HCT116 (cell line): ENCODE measurements around the gene WIPF3. TPM values are rescaled to one million over a fixed set of nuclear protein-coding genes. Genes with fewer than 3 reads are reported as not detected.

ENCODE experiments used
- ATAC-seq: fragments of 200-7000 bp; cut with Tn5 transposase; 2 replicates; pipeline ENCODE4 v1.9.1; 2020; ENCODE audit warnings: mild to moderate bottlenecking, moderate library complexity
- BruUV-seq: library from RNA; stranded (reverse); fragments of 400-500 nt; replicated peaks from 2 replicates; lab custom pipeline; 2021; lab: Mats Ljungman, UMichigan
- CTCF ChIA-PET: fragments of 300-600 bp; sonication (Branson Sonifier 250); formaldehyde crosslinking; loops from one replicate; lab custom pipeline; 2021; ENCODE audit warnings: antibody characterized with exemption; lab: Charles Lee
- POLR2A ChIA-PET: fragments of 300-600, 350-600 bp; sonication (Branson Sonifier 250); formaldehyde crosslinking; loops from one replicate; lab custom pipeline; 2021; ENCODE audit warnings: antibody characterized with exemption; lab: Charles Lee
- RAD21 ChIA-PET, 2 experiments: fragments of 300-600 bp; sonication (Branson Sonifier 250); formaldehyde crosslinking; loops; one replicate each; lab custom pipeline; 2023; ENCODE audit warnings: low total read pairs in 2 of 2; ENCODE audit not compliant: uncharacterized antibody in 2 of 2, unreplicated experiment in 2 of 2, low non-redundant PET in 1 of 2; lab: Charles Lee
- DNase-seq: peaks from one replicate; pipeline ENCODE4 v3.0.0-alpha.2; 2010; ENCODE audit warnings: low read depth, low spot score
- H2AFZ ChIP-seq: fragments of 200-600 bp; shearing (Covaris generic), sonication (generic); 2 replicates; pipeline ENCODE4 v1.6.1; 2017; ENCODE audit warnings: low read depth, mixed run types, mixed read lengths, antibody characterized with exemption, low read length; ENCODE audit not compliant: poor library complexity, severe bottlenecking
- H3K27ac ChIP-seq: 2 replicates; pipeline ENCODE4 v1.5.1; 2012; ENCODE audit warnings: low read depth, low read length
- H3K27me3 ChIP-seq: fragments of 200-600 bp; sonication (generic); 2 replicates; pipeline ENCODE4 v1.6.1; 2016; ENCODE audit warnings: mixed run types, low read length, mixed read lengths; ENCODE audit not compliant: insufficient read depth
- H3K36me3 ChIP-seq, 2 experiments: fragments of 200-500 bp in 1 of 2; fragments of 200-600 bp in 1 of 2; sonication (Bioruptor generic) in 1 of 2; sonication (generic) in 1 of 2; 2 replicates each; pipeline versions ENCODE4 v1.5.1 to v1.6.1; 2014 to 2016; ENCODE audit warnings: low read length in 2 of 2, inconsistent platforms in 1 of 2, mixed read lengths in 1 of 2, mixed run types in 1 of 2; ENCODE audit not compliant: insufficient read depth in 2 of 2, control insufficient read depth in 1 of 2
- H3K4me1 ChIP-seq, 2 experiments: fragments of 200-600 bp in 1 of 2; sonication (generic) in 1 of 2; 2 replicates each; pipeline versions ENCODE4 v1.5.1 to v1.6.1; 2012 to 2017; ENCODE audit warnings: low read length in 2 of 2, inconsistent platforms in 1 of 2, mild to moderate bottlenecking in 1 of 2, mixed read lengths in 1 of 2, mixed run types in 1 of 2, moderate library complexity in 1 of 2; ENCODE audit not compliant: insufficient read depth in 2 of 2, control insufficient read depth in 1 of 2
- H3K4me2 ChIP-seq: fragments of 200-600 bp; sonication (generic); 2 replicates; pipeline ENCODE4 v1.6.1; 2017; ENCODE audit warnings: mixed run types, low read length, mixed read lengths
- H3K4me3 ChIP-seq, 2 experiments: fragments of 200-600 bp in 1 of 2; sonication (generic) in 1 of 2; replicated peaks in 1 of 2; 2 replicates each; pipeline ENCODE4 v1.5.1; 2011 to 2016; ENCODE audit warnings: low read length in 2 of 2, control low read depth in 1 of 2, low read depth in 1 of 2, mild to moderate bottlenecking in 1 of 2, mixed read lengths in 1 of 2, mixed run types in 1 of 2
- H3K79me2 ChIP-seq: fragments of 200-600 bp; sonication (generic); 2 replicates; pipeline ENCODE4 v1.6.1; 2017; ENCODE audit warnings: mild to moderate bottlenecking, mixed run types, low read length, moderate library complexity, mixed read lengths; ENCODE audit not compliant: insufficient read depth
- H3K9ac ChIP-seq: fragments of 200-600 bp; sonication (generic); 2 replicates; pipeline ENCODE4 v1.6.1; 2016; ENCODE audit warnings: low read length, mixed read lengths
- H3K9me2 ChIP-seq: fragments of 200-600 bp; sonication (generic), shearing (Covaris generic); 2 replicates; pipeline ENCODE4 v1.6.1; 2017; ENCODE audit warnings: mixed run types, mild to moderate bottlenecking, moderate library complexity; ENCODE audit not compliant: insufficient read depth
- H3K9me3 ChIP-seq, 2 experiments: fragments of 200-500 bp in 1 of 2; fragments of 200-600 bp in 1 of 2; sonication (Bioruptor generic) in 1 of 2; sonication (generic) in 1 of 2; 2 replicates each; pipeline ENCODE4 v1.6.1; 2014 to 2017; ENCODE audit warnings: low read length in 2 of 2, mixed read lengths in 2 of 2, inconsistent platforms in 1 of 2, low read depth in 1 of 2, mild to moderate bottlenecking in 1 of 2, mixed run types in 1 of 2, moderate library complexity in 1 of 2; ENCODE audit not compliant: control insufficient read depth in 1 of 2, insufficient read depth in 1 of 2
- H4K20me1 ChIP-seq: fragments of 200-600 bp; sonication (generic), shearing (Covaris generic); 2 replicates; pipeline ENCODE4 v1.6.1; 2017; ENCODE audit warnings: mixed run types, mild to moderate bottlenecking, moderate library complexity; ENCODE audit not compliant: insufficient read depth
- CBX3 ChIP-seq: IDR thresholded peaks from 2 replicates; pipeline ENCODE4 v1.6.1; 2012; ENCODE audit warnings: low read depth
- CEBPB ChIP-seq: IDR thresholded peaks from 2 replicates; pipeline ENCODE4 v1.6.1; 2012; ENCODE audit warnings: low read depth
- EGR1 ChIP-seq: IDR thresholded peaks from 2 replicates; pipeline ENCODE4 v1.6.1; 2012; ENCODE audit warnings: low read depth
- EZH2phosphoT487 ChIP-seq: fragments of 200-600 bp; IDR thresholded peaks from 2 replicates; pipeline ENCODE4 v1.6.1; 2018; ENCODE audit warnings: antibody characterized with exemption, borderline replicate concordance
- FOSL1 ChIP-seq: IDR thresholded peaks from 2 replicates; pipeline ENCODE4 v1.6.1; 2012; ENCODE audit warnings: low read depth
- RAD21 ChIP-seq: IDR thresholded peaks from 2 replicates; pipeline ENCODE4 v1.6.1; 2012; ENCODE audit warnings: low read depth, mild to moderate bottlenecking
- SIN3A ChIP-seq: IDR thresholded peaks from 2 replicates; pipeline ENCODE4 v1.6.1; 2012; ENCODE audit warnings: low read depth
- SP1 ChIP-seq: IDR thresholded peaks from 2 replicates; pipeline ENCODE4 v1.6.1; 2012; ENCODE audit warnings: low read depth
- ZNF274 ChIP-seq: fragments of 200-500 bp; sonication (Bioruptor generic); IDR thresholded peaks from 2 replicates; pipeline ENCODE4 v1.6.1; 2014; ENCODE audit warnings: mild to moderate bottlenecking, low read depth, low read length, inconsistent platforms
- intact Hi-C: fragments of 100-400 bp; cut with micrococcal nuclease; formaldehyde crosslinking; loops from 2 replicates; pipeline ENCODE4 v1.10.0; 2022
- total RNA-seq: library from RNA; stranded (reverse); gene quantifications from one replicate; pipeline ENCODE4 v1.2.1, GENCODE V29; 2021; ENCODE audit not compliant: unreplicated experiment
- TF ChIP-seq, protein P1 (sequence below), 3 experiments: fragments of 200-600 bp in 1 of 3; sonication (generic) in 1 of 3; IDR thresholded peaks in 2 of 3; conservative IDR thresholded peaks in 1 of 3; 2 replicates each; pipeline ENCODE4 v1.5.1; 2012 to 2017; ENCODE audit warnings: low read depth in 2 of 3, low read length in 2 of 3, antibody characterized with exemption in 1 of 3, borderline replicate concordance in 1 of 3, control low read depth in 1 of 3, mild to moderate bottlenecking in 1 of 3, mixed read lengths in 1 of 3, mixed run types in 1 of 3, moderate library complexity in 1 of 3; ENCODE audit not compliant: insufficient read depth in 1 of 3
- TF ChIP-seq, protein P2 (sequence below): IDR thresholded peaks from 2 replicates; pipeline ENCODE4 v1.6.1; 2012; ENCODE audit warnings: low read depth

Gene WIPF3
- total RNA-seq, 1 experiment from 2014 or later, result 8.6 TPM

DNA sequence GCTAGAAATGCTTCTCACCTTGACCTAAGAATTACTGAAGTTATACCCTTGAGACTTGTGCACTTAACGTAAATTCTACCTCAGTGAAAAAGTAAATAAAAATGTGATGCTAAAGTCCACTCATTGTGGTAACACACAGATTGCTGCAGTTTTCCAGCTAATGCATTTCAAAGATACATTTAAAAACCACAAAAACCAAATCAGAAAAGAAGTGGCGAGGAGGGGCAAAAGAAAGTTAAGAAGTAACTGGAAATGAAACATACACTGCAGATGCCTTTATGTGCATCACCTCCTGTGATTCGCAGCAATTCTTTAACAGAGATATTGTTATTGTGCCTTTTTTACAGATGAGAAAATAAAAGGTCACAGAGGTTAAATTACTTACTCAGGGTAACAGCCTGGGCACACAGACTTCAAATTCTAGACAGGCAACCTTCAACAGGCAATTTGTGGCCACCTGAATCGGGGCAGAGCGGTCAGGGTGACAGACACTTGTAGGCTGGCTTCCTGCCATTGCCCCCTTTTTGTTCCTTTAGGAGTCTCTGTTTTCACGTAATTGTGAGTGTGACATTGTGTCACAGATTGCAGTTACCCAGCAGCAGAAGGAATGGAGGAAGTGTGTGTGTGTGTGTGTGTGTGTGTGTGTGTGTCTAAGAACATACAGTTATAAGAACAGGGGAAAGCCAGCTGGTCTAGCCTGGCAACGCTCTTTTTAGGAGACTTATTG, 1.9 kb downstream of the WIPF3 start:
- H2AFZ ChIP-seq, result peak overlapping the region; percentile 79
- no peaks in the 10 kb centered on the region for H4K20me1 ChIP-seq
- H3K4me3 ChIP-seq, result peak overlapping the region; percentile 65 to 82
- no peaks in the 10 kb centered on the region for H3K9me3 ChIP-seq
- H3K27me3 ChIP-seq, result no peaks in the 10 kb centered on the region
- H3K79me2 ChIP-seq, result no peaks in the 10 kb centered on the region
- ChIA-PET POLR2A (no interaction called here), CTCF (no interaction called here), RAD21 (no interaction called here)
- intact Hi-C loops, result no loop called here
- H3K27ac ChIP-seq, result no peak overlapping the region
- no peak for DNase-seq
- peak overlapping the region; percentile 60 for H3K9ac ChIP-seq
- no peak for TF ChIP-seq CEBPB
- no peak for TF ChIP-seq CBX3
- TF ChIP-seq SIN3A, result no peak
- TF ChIP-seq SP1, result no peak
- TF ChIP-seq, protein P1, sequence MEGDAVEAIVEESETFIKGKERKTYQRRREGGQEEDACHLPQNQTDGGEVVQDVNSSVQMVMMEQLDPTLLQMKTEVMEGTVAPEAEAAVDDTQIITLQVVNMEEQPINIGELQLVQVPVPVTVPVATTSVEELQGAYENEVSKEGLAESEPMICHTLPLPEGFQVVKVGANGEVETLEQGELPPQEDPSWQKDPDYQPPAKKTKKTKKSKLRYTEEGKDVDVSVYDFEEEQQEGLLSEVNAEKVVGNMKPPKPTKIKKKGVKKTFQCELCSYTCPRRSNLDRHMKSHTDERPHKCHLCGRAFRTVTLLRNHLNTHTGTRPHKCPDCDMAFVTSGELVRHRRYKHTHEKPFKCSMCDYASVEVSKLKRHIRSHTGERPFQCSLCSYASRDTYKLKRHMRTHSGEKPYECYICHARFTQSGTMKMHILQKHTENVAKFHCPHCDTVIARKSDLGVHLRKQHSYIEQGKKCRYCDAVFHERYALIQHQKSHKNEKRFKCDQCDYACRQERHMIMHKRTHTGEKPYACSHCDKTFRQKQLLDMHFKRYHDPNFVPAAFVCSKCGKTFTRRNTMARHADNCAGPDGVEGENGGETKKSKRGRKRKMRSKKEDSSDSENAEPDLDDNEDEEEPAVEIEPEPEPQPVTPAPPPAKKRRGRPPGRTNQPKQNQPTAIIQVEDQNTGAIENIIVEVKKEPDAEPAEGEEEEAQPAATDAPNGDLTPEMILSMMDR (IDR thresholded peaks at IDR 0.05 in 2 of 3, conservative IDR thresholded peaks at IDR 0.05 in 1 of 3; ENCODE audit: borderline replicate concordance in 1 of 3, insufficient read depth in 1 of 3, low read depth in 2 of 3, low read length in 2 of 3), result no peak
- TF ChIP-seq FOSL1, result no peak
- TF ChIP-seq EZH2phosphoT487, result no peak
- TF ChIP-seq, protein P2, sequence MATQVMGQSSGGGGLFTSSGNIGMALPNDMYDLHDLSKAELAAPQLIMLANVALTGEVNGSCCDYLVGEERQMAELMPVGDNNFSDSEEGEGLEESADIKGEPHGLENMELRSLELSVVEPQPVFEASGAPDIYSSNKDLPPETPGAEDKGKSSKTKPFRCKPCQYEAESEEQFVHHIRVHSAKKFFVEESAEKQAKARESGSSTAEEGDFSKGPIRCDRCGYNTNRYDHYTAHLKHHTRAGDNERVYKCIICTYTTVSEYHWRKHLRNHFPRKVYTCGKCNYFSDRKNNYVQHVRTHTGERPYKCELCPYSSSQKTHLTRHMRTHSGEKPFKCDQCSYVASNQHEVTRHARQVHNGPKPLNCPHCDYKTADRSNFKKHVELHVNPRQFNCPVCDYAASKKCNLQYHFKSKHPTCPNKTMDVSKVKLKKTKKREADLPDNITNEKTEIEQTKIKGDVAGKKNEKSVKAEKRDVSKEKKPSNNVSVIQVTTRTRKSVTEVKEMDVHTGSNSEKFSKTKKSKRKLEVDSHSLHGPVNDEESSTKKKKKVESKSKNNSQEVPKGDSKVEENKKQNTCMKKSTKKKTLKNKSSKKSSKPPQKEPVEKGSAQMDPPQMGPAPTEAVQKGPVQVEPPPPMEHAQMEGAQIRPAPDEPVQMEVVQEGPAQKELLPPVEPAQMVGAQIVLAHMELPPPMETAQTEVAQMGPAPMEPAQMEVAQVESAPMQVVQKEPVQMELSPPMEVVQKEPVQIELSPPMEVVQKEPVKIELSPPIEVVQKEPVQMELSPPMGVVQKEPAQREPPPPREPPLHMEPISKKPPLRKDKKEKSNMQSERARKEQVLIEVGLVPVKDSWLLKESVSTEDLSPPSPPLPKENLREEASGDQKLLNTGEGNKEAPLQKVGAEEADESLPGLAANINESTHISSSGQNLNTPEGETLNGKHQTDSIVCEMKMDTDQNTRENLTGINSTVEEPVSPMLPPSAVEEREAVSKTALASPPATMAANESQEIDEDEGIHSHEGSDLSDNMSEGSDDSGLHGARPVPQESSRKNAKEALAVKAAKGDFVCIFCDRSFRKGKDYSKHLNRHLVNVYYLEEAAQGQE, result no peak
- TF ChIP-seq EGR1, result no peak
- TF ChIP-seq ZNF274, result no peak
- no peak for TF ChIP-seq RAD21
- TSS peak; percentile 43 for BruUV-seq
- H3K4me2 ChIP-seq, result peak overlapping the region; percentile 97
- ATAC-seq, result no peak
- no peaks in the 10 kb centered on the region for H3K9me2 ChIP-seq
- peaks cover 10 to 21% of the 10 kb centered on the region in 2 experiments; a peak in 3 of 4 replicates for H3K4me1 ChIP-seq
- H3K36me3 ChIP-seq, result no peaks in the 10 kb centered on the region
